Peyer's patch (tissue), 4 donors: ENCODE measurements around the gene PTPN5.

ENCODE experiments used
- CTCF ChIP-seq, 6 experiments: fragments of 450-650 bp in 4 of 6; fragments of 200-600 bp in 2 of 6; sonication (generic) in 1 of 6; IDR thresholded peaks; one replicate each; pipeline ENCODE4 v1.5.1; 2017 to 2019; ENCODE audit warnings: antibody characterized with exemption in 6 of 6, mild to moderate bottlenecking in 3 of 6, moderate library complexity in 1 of 6
- POLR2A ChIP-seq, 2 donors: fragments of 450-650 bp; IDR thresholded peaks; one replicate each; pipeline ENCODE4 v1.5.1; 2017; ENCODE audit warnings: antibody characterized with exemption in 2 of 2, mild to moderate bottlenecking in 2 of 2, moderate library complexity in 2 of 2

GRCh38 chr11:18792827-18793226 is 1.2 kb upstream of the PTPN5 start:
- TF ChIP-seq CTCF (IDR thresholded peaks at IDR 0.05) (no peak), POLR2A (IDR thresholded peaks at IDR 0.05) (no peak)
